AG10803 (cell line): ENCODE measurements around the gene FAM53A.

ENCODE experiments used
- DNase-seq: peaks from one replicate; pipeline ENCODE4 v3.0.0; 2010; ENCODE audit warnings: low read depth
- H3K4me3 ChIP-seq: 2 replicates; pipeline ENCODE4 v1.5.1; 2011; ENCODE audit warnings: mild to moderate bottlenecking, low read length, control low read depth
- TF ChIP-seq, protein P1 (sequence below): conservative IDR thresholded peaks from 2 replicates; pipeline ENCODE4 v1.5.1; 2011; ENCODE audit warnings: mild to moderate bottlenecking, low read length, control low read depth, inconsistent platforms

Gene FAM53A

DNA sequence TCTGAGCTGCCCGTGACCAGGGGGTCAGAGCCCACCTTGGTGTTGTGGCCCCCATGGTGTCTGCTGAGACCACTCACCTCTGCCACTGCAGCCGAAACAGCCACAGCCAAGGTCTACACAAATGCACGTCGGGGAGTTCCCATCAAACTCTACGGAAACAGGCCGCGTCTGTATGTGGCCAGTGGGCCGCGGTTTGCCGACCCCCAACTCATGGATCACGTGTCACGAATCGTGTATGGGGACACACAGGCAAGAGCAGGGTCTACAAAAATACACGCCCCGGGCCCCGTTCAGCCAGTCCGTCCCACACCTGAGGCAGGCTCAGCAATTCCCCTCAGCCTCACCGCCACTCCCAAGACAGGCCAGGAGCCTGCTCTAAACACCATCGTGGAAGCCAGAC, 53.8 kb downstream of the FAM53A start:
- DNase-seq = no peak
- no peak overlapping the region for H3K4me3 ChIP-seq
- TF ChIP-seq, protein P1, sequence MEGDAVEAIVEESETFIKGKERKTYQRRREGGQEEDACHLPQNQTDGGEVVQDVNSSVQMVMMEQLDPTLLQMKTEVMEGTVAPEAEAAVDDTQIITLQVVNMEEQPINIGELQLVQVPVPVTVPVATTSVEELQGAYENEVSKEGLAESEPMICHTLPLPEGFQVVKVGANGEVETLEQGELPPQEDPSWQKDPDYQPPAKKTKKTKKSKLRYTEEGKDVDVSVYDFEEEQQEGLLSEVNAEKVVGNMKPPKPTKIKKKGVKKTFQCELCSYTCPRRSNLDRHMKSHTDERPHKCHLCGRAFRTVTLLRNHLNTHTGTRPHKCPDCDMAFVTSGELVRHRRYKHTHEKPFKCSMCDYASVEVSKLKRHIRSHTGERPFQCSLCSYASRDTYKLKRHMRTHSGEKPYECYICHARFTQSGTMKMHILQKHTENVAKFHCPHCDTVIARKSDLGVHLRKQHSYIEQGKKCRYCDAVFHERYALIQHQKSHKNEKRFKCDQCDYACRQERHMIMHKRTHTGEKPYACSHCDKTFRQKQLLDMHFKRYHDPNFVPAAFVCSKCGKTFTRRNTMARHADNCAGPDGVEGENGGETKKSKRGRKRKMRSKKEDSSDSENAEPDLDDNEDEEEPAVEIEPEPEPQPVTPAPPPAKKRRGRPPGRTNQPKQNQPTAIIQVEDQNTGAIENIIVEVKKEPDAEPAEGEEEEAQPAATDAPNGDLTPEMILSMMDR = no peak

DNA sequence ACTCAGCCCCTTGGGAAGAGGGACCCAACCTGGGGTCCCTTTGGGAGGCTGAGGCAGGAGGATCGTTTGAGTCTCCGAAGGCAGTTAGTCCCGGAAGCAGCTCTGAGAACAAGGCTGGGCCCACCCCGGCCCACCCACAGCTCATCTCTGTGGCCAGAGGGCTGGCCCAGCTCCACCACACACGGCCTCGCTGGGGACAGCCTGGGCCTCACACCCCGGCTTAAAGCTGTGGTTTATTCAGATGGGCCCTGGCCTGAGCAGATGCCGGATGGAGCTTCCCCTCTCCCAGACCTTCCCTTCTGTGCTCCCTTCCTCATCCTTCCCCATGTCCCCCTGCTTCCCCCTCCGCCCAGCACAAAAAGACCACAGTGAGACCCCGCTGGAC, 54.4 kb downstream of the FAM53A start:
- H3K4me3 ChIP-seq = no peak overlapping the region
- TF ChIP-seq, protein P1 = no peak
- DNase-seq = no peak

DNA sequence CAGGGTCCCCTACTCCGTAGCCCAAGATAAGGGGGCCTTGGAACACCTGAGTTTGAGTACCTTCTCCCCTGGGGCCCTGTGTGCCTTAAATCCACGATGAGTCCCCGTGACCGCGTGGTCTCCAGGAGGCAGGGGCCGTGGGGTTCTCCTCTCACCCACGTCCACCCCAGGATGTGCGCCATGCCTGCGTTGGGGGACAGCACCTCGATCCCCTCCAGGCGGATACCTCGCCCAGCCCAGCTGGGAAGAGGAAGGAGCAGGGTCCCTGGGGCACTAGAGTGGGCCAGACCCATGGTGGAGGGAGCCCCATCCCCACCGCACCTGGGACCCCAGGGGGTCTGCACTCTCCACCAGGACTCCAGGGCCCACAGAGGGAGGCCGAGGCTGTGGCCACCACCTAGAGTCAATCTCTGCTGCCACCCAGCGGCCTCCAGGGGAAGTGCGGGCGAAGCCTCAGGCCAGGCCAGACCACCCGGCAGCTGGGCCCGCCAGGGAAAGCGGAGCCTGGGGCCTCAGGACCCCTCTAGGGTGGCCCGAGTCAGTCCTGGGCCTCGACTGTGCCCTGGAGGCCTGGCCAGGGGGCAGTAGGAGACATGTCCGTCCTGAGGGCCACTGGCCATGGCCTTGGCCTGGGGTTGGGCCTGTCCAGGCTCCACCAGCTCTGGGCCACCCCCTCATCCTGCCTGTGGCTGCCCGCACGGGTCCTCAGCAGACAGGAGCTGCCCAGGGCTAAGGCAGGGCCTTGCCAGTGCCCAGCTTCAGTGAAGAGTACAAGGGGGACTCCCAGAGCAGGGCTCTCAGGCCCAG, 55.0 kb downstream of the FAM53A start:
- DNase-seq = peak; percentile 12
- no peak overlapping the region for H3K4me3 ChIP-seq
- TF ChIP-seq, protein P1 = peak; percentile 88

DNA sequence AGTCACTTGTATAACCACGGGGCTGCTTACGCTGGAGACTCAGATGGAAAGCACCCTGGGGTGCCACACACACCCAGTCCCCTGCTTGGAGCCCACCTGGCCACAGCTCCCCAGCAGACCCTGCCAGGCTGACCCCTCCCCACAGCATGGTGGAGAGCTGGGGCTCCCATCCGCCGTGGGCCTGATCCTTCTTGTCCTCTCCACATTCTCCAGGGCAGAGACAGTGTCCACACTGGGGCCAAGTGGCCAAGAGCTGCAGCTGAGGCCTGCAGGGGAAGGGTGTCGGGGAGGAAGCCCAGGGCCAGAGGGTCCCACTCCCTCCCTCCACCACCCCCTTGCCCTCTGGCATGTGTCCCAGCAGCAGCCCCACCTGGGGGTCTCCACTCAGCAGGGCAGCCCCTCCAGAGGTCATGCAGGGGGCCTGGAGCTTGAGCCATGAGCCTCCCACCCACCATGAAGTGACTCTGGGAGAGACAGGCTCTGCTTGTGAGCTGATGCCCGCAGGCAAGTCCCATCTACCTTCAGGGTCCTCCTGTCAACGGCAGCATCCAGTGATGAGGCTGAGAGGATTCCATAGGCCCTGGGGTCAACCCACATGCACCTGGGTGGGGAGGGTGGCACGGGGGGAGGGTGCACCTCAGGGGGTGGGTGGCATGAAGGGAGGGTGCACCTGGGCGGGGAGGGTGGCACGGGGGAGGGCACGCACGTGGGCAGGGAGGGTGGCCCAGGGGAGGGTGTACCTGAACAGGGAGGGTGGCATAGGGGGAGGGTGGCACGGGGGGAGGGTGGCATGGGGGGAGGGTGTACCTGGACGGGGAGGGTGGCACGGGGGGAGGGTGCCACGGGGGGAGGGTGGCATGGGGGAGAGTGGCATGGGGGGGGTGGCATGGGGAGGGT, 56.4 kb downstream of the FAM53A start:
- DNase-seq = no peak
- H3K4me3 ChIP-seq = no peak overlapping the region
- TF ChIP-seq, protein P1 = no peak

DNA sequence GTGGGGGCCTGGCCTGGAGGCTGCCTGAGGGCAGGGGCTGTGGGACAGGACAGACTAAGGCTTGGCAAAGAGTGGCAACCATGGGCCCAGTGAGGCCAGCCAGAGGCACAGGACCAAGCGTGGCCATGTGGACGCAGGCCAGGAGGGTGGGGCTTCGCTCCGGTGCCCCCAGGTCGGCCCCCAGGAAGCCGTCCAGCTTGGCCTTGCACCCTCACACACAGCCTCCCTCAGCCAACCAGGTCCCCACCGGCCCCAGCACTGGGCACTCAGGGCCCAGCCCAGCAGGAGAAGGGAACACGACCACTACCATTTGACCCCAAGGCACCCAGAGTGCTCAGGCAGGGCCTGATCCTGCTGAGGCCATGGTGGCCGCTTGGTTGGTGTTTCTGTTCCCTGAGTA, 57.2 kb downstream of the FAM53A start:
- TF ChIP-seq, protein P1 = no peak
- DNase-seq = no peak
- H3K4me3 ChIP-seq = no peak overlapping the region

DNA sequence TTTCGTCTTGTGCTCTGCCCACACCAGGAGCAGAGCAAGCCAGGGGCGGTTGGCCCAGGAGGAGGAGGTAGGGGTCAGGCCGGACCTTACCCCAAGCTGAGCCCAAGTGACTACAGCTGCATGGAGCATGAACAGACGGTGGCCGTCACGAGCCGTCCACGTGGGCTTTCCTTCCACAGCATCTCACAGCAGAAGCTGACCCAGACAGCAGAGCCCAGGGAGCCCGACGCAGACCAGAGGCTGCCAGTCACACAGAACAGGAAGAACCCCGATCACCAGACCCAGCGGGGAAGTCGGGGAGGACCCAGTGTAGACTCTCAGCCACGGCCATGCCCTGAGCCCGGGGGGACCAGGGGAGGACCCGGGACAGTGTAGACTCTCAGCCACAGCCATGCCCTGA, 58.0 kb downstream of the FAM53A start:
- TF ChIP-seq, protein P1 = no peak

More for the DNA sequence above, 58.0 kb downstream of the FAM53A start:
- DNase-seq = no peak
- no peak overlapping the region for H3K4me3 ChIP-seq
